SK-N-SH treated with all-trans-retinoic acid at 6 μM for 48 hours (cell line): ENCODE results near the gene REN.
A peak's percentile ranks its signal among the peaks of the same experiment; 100 is the strongest.

Experiments used
- ARNTL ChIP-seq: fragments of 450-650 bp; formaldehyde crosslinking; IDR thresholded peaks from 2 replicates; pipeline ENCODE4 v1.5.0; 2020; ENCODE audit warnings: low read depth, mild to moderate bottlenecking, moderate library complexity, borderline replicate concordance
- ISL1 ChIP-seq: fragments of 250-450 bp; sonication (Bioruptor Pico); IDR thresholded peaks from 2 replicates; pipeline ENCODE4 v2.1.2; 2022; ENCODE audit warnings: mild to moderate bottlenecking, moderate library complexity
- PPARA ChIP-seq: fragments of 250-450 bp; sonication (Bioruptor Pico); IDR thresholded peaks from 2 replicates; pipeline ENCODE4 v1.5.0; 2020; ENCODE audit warnings: mild to moderate bottlenecking, borderline replicate concordance
- TCF4 ChIP-seq: fragments of 250-450 bp; sonication (Bioruptor Pico); IDR thresholded peaks from 2 replicates; pipeline ENCODE4 v1.8.0; 2021; ENCODE audit warnings: mild to moderate bottlenecking, moderate library complexity, borderline replicate concordance
- ZFP3 ChIP-seq: fragments of 250-450 bp; sonication (Bioruptor Pico); IDR thresholded peaks from 2 replicates; pipeline ENCODE4 v1.5.0; 2020; ENCODE audit warnings: mild to moderate bottlenecking, moderate library complexity
- ZNF565 ChIP-seq: fragments of 450-650 bp; formaldehyde crosslinking; conservative IDR thresholded peaks from 2 replicates; pipeline ENCODE4 v1.5.0; 2020; ENCODE audit warnings: low read depth, mild to moderate bottlenecking, moderate library complexity
- TF ChIP-seq, protein P1 (sequence below): fragments of 250-450 bp; sonication (Bioruptor Pico); IDR thresholded peaks from 2 replicates; pipeline ENCODE4 v1.8.0; 2020; ENCODE audit warnings: mild to moderate bottlenecking, moderate library complexity, borderline replicate concordance
- TF ChIP-seq, protein P2 (sequence below): fragments of 250-450 bp; sonication (Bioruptor Pico); IDR thresholded peaks from 2 replicates; pipeline ENCODE4 v1.5.0; 2020; ENCODE audit warnings: mild to moderate bottlenecking, moderate library complexity

DNA sequence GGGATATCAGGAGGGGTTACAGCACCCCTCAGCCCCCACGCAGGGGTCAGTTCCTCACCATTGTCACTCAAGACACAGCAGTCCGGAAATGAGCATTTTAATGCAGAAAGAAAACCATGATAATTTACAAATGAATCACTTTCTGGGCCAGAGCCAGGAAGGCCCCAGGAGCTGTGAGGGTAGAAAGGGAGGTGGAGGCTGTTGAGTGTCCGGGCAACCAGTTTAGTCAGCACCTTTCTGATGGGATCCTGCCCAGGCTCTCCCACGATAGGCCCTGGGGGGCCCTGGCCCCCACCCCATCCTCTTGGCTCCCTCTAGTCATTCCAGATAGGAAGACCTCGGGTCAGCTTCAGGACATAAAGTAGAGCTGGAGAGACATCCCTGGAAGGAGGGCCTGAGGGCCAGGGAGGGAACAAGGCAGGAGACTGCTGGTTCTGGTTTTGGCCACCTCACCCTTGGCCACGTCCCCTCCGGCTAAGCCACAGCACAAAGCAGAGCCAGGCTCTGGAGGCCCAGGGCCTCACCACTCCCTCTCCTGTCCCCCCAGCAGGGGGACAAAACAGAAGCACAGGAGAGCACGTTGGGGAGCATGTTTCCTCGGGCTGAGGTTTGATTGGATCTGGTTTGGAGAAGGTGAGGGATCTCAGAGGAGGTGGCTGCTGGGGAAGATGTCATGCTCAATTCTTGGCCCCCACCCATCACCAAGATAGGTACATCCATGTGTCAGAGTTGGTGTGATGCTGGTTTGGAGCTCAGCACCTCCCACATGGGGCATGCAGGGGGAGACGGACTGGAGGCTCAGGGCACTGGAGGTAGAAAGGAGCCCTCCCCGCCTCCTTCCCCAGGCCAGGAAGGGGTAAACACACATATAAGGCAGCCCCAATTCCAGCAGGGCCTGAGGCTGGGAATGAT lies 34.9 kb downstream of the REN start:
- TF ChIP-seq ISL1, result no peak
- TF ChIP-seq, protein P1, sequence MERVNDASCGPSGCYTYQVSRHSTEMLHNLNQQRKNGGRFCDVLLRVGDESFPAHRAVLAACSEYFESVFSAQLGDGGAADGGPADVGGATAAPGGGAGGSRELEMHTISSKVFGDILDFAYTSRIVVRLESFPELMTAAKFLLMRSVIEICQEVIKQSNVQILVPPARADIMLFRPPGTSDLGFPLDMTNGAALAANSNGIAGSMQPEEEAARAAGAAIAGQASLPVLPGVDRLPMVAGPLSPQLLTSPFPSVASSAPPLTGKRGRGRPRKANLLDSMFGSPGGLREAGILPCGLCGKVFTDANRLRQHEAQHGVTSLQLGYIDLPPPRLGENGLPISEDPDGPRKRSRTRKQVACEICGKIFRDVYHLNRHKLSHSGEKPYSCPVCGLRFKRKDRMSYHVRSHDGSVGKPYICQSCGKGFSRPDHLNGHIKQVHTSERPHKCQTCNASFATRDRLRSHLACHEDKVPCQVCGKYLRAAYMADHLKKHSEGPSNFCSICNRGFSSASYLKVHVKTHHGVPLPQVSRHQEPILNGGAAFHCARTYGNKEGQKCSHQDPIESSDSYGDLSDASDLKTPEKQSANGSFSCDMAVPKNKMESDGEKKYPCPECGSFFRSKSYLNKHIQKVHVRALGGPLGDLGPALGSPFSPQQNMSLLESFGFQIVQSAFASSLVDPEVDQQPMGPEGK (CRISPR knock-in tag), result peak; percentile 99
- TF ChIP-seq, protein P2, sequence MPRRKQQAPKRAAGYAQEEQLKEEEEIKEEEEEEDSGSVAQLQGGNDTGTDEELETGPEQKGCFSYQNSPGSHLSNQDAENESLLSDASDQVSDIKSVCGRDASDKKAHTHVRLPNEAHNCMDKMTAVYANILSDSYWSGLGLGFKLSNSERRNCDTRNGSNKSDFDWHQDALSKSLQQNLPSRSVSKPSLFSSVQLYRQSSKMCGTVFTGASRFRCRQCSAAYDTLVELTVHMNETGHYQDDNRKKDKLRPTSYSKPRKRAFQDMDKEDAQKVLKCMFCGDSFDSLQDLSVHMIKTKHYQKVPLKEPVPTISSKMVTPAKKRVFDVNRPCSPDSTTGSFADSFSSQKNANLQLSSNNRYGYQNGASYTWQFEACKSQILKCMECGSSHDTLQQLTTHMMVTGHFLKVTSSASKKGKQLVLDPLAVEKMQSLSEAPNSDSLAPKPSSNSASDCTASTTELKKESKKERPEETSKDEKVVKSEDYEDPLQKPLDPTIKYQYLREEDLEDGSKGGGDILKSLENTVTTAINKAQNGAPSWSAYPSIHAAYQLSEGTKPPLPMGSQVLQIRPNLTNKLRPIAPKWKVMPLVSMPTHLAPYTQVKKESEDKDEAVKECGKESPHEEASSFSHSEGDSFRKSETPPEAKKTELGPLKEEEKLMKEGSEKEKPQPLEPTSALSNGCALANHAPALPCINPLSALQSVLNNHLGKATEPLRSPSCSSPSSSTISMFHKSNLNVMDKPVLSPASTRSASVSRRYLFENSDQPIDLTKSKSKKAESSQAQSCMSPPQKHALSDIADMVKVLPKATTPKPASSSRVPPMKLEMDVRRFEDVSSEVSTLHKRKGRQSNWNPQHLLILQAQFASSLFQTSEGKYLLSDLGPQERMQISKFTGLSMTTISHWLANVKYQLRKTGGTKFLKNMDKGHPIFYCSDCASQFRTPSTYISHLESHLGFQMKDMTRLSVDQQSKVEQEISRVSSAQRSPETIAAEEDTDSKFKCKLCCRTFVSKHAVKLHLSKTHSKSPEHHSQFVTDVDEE (CRISPR knock-in tag), result no peak
- no peak for TF ChIP-seq ZNF565
- no peak for TF ChIP-seq ZFP3
- no peak for TF ChIP-seq TCF4 (CRISPR knock-in tag)
- no peak for TF ChIP-seq ARNTL (CRISPR knock-in tag)
- TF ChIP-seq PPARA, result no peak
